Esophagus mucosa (tissue), 1 donor: ENCODE results near the gene HIBCH. TPM values are rescaled to one million over a fixed set of nuclear protein-coding genes. Genes with fewer than 3 reads are reported as not detected.

ENCODE experiments used
- ATAC-seq: fragments of 200-7000 bp; cut with Tn5 transposase; one replicate; pipeline ENCODE4 v1.9.1; 2020
- total RNA-seq: library from RNA; stranded (reverse); gene quantifications from one replicate; pipeline ENCODE4 v1.2.4, GENCODE V29; 2023
- donor health status: DM: yes; HTN: yes; CAD: no.

The HIBCH gene, protein sequence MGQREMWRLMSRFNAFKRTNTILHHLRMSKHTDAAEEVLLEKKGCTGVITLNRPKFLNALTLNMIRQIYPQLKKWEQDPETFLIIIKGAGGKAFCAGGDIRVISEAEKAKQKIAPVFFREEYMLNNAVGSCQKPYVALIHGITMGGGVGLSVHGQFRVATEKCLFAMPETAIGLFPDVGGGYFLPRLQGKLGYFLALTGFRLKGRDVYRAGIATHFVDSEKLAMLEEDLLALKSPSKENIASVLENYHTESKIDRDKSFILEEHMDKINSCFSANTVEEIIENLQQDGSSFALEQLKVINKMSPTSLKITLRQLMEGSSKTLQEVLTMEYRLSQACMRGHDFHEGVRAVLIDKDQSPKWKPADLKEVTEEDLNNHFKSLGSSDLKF
- 39.7 TPM for total RNA-seq

DNA sequence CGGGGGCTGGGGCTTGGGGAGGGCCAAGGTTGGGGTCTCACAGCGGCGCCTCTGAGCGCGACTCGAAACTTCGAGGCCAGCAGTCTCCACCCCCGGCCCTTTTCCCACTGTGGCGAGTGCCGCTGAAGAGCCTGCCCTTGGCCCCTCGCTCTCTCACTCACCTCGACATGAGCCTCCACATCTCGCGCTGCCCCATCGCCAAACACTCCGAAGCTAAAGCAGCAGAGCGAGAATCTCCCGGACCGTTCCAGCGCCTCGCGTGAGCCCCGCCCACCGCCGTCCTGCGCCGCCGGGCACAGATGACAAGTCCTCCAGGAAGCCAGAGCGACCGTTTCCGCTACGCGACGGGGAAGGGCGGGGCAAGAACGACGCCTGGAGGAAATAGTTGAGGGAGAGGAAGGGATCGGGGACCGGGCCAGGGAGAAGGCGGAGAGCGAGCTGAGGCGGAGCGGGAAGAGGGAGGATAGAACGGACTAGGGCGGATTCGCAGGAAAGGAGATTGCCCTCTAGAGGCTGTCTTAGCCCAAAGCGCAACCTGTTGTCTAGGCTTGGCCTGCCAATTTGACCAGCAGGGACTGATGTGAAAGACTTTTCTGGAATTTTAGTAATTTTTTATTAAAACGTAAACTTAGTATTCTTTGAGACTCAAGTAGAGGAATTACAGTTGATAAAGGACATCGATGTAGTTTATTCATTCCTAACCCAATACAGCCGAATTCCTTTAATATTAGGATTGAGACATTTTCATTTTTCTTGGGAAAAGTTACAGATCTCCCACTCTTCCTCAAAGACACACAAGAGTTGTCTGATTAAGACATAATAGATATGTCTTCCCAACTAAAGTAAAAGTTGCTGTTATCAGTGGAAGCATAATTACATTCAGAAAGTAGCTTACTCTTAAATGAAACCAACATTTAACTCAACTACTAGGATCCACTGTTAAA lies at the start of gene HIBCH:
Gene HIBCH, minus strand, starts transcription at position 272 of the 944 bp plus-strand sequence. Its CDS starts 76 bp downstream, at position 196.
- peak; percentile 98 for ATAC-seq

DNA sequence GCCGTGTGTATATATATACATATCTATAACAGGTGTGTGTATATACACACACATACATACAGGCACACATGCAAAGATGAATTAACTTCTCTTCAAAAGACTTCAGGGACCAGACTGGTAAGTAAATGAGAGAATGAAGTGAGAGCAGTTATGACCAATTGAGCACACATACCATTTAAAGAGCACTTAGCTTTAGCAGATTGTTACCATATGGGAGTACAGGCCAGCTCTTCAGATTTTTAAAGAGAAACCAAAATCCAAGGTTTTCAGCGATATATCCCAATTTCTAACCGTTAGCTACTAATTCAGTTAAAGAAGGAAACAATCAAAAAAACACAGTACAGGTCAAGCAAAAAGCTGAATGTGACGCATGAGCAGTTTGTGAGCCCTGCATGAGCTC lies 47.5 kb upstream of the HIBCH start:
- no peak for ATAC-seq

DNA sequence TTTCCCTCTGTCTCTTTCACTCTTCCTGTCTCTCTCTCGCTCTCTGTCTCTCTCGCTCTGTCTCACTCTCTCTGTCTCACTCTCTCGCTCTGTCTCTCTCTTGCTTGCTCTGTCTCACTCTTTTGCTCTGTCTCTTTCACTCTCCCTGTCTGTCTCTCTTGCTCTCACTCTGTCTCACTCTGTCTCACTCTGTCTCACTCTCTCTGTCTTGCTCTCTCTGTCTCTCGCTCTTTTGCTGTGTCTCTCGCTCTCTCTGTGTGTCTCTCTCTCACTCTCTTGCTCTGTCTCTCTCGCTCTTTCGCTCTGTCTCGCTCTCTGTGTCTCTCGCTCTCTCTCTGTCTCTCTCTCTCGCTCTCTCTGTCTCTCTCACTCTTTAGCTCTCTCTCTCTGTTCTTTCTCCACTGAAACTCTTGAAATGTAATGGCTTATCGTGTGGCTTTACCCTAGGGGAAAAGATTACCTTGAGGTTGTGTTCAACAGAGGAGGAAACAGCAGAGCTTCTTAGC lies 46.7 kb upstream of the HIBCH start:
- ATAC-seq: no peak

DNA sequence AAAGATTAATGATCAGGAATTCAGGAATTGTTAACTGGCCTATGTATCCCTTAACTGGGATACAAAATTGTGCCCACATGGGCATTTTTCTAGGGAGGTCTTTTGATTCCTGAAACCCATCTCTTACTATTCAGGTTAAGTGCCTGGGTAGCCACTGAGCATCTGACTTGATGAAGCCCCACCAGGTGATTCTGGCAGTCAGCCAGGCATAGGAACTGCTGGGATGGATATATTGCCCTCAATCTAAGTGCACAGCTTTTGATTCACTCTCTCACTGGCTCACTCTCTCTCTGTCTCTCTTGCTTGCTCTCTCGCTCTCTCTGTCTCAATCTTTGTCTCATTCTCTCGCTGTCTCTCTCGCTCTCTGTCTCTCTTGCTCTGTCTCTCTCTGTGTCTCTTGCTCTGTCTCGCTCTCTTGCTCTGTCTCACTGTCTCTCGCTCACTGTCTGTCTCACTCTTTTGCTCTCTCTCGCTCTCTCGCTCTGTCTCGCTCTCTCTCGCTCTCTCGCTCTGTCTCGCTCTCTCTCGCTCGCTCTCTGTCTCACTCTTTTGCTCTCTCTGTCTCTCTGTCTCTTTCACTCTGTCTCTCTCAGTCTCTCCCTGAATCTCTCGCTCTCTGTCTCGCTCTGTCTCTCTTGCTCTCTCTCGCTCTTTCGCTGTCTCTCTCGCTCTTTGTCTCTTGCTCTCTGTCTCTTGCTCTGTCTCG lies 46.0 kb upstream of the HIBCH start:
- ATAC-seq: no peak

DNA sequence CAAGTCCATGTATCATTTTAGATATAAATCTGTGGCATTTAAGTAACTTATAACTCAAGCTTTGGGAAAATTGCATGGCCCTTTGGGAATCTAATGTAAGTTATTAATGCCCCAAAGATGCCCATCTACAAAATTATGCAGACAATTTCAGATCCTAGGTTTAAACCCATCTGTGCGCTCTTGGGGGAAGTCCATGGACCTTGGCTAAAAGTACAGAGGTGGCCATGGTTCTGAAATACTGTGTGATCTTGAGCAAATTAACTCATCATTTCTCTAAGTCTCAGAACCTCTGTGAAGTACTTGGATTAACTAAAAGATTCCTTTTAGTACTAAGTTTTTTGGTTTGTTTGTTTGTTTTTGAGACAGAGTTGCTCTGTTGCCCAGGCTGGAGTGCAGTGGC lies 43.3 kb upstream of the HIBCH start:
- ATAC-seq: no peak

DNA sequence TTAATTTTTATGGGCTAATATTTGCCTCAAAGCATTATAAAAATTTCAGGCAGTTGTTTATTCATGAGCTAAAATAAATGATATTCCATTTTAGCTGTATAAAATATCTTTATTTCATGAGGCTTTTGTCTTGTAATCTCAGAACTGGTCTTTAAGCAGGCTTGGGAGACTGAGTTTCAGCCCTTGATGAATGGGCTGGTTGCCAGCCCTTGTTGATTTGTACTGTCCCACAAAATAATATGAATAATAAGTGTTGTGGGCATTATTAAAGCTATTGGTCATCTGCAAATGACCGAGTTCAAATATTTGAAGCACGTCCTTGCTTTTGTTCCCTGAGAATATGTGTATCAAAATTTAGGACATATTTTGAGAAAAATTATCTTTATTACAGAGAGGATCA lies 41.9 kb upstream of the HIBCH start:
- ATAC-seq: no peak

DNA sequence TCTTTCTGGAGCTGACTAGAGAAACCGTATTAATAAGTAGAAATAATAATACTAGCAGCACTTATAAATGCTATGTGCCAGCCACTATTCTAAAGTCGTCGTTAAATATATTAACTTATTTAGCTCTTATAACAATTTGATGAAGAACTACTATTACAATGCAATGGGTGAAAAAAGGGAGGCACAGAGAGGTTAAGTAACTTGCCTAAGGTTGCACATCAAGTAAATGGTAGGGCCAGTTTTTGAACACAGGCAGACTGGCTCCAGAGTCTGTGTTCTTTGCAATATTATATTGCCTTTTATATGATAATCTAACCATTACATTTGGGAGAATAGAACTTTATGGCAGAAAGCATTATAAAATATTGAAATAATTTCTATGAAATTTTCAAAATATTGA lies 41.3 kb upstream of the HIBCH start:
- ATAC-seq: no peak

DNA sequence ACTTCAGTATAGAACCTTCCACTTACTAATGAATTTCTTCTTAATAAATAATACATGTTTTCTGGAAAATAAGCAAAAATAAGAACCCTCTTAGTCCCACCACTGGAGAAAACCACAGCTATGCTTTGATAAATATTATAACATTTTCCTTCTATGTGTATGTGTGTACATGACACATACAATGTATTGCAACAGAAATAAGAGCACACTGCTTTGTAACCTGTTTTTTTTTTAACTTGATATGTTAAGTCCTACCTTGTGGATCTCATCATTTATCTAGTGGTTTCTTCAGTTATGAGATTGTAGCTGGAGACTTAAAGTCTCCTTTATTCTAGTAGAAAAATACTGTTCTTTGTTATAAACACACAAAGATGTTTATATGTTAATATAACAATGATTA lies 40.9 kb upstream of the HIBCH start:
- no peak for ATAC-seq

DNA sequence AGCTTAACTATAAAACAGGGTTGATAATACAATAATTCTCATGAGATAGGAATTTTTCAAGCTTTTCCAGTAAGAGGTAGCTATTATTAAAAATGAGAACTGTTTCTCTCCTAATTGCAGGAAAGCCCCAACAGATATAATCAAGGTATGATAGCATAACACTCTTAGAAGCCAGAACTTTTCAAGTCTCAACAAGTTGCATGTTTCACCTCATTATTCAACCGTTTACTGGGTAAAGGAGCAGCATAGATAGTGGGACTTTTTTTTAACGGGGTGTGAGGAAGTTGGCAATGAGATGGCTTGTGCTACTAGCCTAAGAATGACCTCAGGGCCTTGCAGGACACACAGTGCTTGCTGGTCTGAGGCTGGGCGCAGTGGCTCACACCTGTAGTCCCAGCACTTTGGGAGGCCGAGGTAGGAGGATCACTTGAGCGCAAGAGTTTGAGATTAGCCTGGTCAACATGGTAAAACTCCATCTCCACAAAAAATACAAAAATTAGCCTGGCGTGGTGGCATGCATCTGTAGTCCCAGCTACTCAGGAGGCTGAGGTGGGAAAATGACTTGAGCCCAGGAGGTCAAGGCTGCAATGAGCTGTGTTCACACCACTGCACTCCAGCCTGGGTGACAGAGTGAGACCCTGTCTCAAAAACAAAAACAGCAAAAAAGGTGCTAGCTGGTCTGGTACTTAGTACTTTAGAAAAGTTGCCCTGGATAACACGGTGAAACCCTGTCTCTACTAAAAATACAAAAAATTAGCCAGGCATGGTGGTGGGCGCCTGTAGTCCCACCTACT lies 39.2 kb upstream of the HIBCH start:
- peak; percentile 71 for ATAC-seq

DNA sequence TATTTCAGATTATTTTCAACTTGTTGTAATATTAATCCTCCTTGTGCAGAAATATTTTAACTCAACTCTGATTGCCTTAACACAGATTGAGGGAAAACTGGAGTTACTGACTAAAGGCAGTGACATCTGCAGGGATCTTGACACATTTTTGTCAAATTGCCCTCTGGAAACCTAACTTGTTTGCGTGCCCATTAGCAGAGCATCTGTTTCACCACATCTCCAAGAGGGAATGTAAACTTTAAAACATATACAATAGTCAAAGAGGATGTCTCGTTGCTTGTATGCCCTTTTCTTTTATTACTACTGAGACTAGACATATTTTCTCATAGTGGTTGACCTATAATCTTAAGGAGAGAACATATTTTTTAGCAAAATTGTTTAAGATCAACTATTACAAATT lies 38.0 kb upstream of the HIBCH start:
- no peak for ATAC-seq

DNA sequence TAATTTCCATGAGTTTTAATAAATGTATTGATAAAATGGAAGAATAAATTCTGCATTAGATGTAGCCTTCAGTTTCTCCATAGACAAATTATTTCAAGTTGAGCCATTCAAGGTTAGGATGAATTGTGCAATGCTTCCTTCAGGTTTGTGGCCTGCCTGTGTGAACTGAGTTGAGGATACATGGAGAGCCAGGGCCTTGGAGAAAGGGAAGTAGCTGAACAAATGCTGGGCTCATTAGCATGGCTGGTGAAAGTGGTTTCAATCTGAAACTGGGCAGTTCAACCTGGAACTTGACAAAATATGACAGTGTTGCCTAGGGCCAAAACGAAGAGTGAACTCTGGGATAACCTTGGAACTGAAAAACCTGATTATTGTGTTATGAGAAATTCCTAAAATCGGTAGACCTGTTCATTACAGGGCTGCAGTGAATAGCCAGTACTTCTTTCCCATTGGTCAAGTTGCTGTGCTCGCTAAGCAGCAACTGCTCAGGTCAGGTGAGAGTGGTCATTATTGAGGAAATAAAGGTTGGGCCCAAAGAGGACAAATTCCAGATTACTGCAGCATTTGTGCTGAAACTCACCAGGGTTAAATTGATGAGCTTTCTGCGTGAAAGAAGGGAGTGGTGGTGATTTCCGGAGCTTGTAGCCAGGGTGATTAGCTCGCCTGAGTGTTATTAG lies 36.5 kb upstream of the HIBCH start:
- ATAC-seq: peak; percentile 43

DNA sequence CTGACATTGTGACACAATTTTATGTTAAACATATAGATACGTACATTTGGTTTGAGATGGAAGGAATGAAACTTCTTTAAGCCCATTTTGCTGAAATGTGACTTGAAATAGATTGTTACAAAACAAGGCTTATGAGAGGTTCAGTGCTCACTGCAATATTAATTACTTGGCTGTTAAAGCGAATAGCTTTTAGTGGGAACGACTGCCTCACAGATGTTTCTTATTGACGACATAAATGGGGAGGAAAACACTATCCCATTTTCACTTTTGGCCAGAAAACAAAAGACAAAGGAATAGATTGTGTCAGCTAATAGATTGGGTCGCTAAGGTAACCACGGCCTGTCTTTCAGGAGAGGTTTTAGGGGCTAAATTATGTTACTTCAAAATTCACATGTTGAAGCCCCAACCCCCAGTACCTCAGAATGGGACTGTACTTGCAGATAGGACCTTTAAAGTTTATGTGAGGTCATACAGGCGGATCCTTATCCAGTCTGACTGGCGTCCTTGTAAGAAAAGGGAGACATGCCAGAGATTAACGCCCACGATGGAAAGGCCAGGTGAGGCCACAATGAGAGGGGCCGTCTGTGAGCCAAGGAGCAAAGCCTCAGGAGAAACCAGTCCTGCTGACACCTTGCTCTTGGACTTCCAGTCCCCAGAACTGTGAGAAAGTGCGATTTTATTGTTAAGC lies 34.5 kb upstream of the HIBCH start:
- peak; percentile 46 for ATAC-seq

DNA sequence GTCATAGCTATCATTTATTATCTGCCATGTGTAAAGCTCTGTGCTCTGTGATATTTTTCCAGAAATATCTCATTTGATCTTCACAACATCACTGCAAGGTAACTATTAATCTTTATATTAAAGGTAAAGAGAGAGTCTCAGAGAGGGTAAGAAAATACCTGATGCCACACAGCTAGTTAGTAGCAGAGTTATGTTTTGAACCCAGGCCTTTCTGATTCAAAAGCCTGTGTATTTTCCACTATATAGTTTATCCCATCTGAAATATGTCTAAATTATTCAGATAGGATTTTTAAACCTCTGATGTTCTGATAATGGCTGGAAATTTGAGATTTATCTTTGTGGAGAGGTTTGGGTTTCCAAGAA lies 33.9 kb upstream of the HIBCH start:
- no peak for ATAC-seq

DNA sequence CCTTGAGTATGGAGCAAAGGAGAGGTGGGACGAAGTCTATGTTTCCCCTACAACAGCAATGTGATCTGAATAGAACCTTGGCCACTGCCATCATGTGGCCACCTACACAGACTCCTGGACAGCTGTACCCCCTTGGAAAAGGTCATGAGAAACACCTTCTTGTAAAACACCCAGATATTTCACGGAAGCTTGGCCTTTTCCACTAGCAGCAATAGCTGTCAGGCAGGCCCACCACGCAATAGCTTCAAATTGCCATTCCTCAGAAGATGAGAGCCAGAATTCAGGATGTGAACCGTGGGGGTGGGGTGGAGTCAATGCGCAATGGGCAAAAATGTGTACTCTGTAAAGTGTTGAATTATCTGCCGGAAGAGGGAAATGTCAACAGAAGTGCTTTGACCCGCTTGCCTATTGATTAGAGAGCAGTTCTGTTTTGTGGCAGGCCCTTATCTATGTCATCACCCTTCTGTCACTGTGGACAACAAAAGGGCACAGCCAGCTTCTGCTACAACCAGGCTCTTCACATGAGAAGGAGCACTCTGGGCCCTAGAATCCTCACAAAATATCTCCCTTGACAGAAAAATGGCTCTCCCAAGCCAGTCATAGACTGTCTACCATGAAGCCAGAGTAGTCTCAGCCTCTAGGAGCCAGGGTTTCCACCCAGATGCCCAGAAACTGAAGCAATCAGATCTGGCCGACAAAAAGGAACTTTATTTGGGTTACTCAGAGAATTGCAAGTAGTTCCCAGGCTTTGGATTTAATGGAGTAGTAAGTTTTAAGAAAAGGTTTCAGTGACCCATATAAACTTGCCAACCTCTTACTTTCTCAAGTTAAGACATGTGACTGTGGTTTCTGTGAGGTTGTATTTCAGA lies 33.3 kb upstream of the HIBCH start:
- peak; percentile 76 for ATAC-seq

DNA sequence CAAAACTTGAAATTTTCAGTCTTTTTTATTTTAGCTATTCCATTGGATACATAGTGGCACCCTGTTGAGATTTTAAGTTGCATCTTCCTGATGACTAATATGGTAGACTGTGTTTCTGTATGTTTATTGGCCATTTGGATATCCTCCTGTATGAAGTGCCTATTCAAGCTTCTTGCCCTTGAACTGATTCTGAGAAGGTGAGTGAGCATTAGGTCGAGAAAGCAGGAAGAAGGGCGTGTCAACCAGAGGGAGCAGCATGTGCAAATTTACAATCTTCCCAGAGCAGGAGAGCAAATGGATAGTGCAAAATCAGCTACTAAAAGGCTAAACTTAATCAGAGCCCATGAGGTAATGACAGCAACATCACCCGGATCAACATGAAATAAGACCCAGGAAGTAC lies 32.3 kb upstream of the HIBCH start:
- peak; percentile 59 for ATAC-seq

DNA sequence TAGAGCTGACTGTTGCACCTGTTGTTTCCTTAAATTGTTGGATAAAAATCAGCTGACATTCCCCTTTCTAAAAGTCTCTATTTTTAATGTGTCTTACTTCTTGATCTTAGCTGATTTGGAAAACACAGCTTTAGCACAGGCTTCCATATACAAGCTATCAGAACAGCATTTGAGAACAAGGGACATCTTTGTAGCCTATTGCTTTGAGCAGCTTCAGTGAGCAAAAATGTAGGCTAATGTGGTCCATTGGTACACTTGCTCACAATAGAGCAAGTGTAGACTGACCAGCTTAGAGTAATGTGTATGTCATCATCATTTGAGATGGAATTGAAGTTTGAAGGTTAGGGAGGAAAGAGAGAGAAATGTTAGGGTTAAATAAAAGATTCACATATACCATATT lies 30.7 kb upstream of the HIBCH start:
- no peak for ATAC-seq

DNA sequence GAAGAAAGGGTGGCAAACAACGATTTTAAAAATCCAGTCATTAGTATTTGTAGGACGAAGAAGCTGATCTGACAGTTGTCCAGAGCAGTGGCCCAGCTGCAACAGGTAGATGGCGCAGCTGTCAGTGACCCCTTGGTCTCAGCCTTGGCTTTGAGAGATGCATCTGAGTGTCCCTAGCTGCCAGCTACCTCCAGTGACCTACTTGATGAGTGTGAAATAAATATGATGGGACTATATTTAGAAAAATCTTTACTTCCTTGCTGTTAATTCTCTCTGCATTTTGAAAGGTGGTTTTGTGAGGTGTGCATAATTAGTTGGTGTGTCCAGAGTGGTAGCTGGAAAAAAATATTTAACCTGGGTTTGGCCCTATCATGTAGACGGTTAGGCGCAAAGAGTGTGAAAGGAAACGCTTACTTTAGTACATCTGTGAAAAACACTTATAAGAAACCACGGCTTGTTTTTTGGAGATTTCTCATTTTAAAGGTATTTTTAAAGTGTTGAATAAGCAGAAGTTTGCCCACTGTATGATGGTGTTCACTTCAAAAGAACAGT lies 24.7 kb upstream of the HIBCH start:
- peak; percentile 56 for ATAC-seq

DNA sequence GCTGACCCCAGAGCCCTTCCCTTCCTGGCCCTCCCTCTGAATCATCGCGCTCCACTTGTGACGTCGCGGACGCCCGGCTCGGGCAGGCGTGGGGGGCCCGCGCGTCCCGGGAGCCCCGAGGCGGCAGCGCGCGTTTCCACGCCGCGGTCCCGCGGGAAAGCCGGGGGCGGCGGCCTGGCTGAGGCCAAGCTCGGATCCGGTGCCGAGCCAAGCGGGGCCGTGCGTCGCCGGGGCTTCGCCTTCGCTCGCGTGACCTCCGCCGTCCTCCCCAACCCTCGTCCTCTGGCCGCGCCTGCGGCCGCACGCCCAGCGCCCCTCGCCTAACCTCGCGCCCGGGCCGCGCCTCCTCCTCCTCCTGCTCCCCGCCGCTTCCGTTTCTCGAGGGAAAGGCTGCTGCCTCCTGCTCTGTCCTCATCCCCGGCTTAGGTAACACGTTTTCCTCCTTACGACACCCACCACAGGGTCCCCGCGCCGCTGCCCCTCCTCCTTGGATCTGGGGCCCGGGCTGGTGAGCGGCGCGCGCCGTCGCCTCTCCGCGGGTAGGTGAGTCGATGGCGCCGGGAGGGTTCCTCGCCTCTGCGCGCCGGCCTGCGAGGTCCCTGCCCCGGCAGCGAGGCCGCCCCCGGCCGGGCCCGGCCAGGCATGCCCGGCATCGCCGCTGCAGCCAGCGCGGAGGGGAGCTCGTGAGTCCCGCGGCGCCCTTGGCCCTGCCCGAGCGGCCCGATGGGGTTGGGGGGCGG lies 24.1 kb upstream of the HIBCH start, which contains the start of gene INPP1:
Gene INPP1, plus strand, starts transcription at position 54 of the 740 bp plus-strand sequence. CDS start 16,514 bp downstream, outside the sequence.
- peak; percentile 90 for ATAC-seq
